SU-DHL-6 (cell line): ENCODE results near the gene RTL5.

Source experiments
- H2AFZ ChIP-seq: fragments of 200-600 bp; sonication (generic); 2 replicates; pipeline ENCODE4 v1.6.1; 2014; ENCODE audit warnings: low read depth, mild to moderate bottlenecking, moderate library complexity, mixed read lengths, antibody characterized with exemption, low read length; ENCODE audit not compliant: severe bottlenecking
- H3F3A ChIP-seq: fragments of 200-600 bp; shearing (Covaris generic); 2 replicates; pipeline ENCODE4 v1.6.0; 2016; ENCODE audit warnings: antibody characterized with exemption, mild to moderate bottlenecking; ENCODE audit not compliant: insufficient read depth
- H3K27ac ChIP-seq: fragments of 200-600 bp; sonication (generic); 2 replicates; pipeline ENCODE4 v1.5.1; 2016; ENCODE audit warnings: low read depth, mild to moderate bottlenecking, low read length, moderate library complexity, mixed read lengths
- H3K27me3 ChIP-seq: fragments of 200-600 bp; sonication (generic), shearing (Covaris generic); 2 replicates; pipeline ENCODE4 v1.6.0; 2014; ENCODE audit warnings: mild to moderate bottlenecking, low read length
- H3K36me3 ChIP-seq: fragments of 200-600 bp; sonication (generic); 2 replicates; pipeline ENCODE4 v1.6.1; 2014; ENCODE audit warnings: mild to moderate bottlenecking, low read length, mixed read lengths
- H3K4me2 ChIP-seq: fragments of 300-600, 200-600 bp; shearing (Covaris generic), sonication (generic); 2 replicates; pipeline ENCODE4 v1.6.0; 2014; ENCODE audit warnings: low read length, low read depth, mild to moderate bottlenecking; ENCODE audit not compliant: poor library complexity, severe bottlenecking
- H3K4me3 ChIP-seq: fragments of 200-600 bp; sonication (generic); 2 replicates; pipeline ENCODE4 v1.5.1; 2014; ENCODE audit warnings: antibody characterized with exemption, low read length, mild to moderate bottlenecking, mixed read lengths; ENCODE audit not compliant: insufficient read depth, poor library complexity, severe bottlenecking
- H3K79me2 ChIP-seq: fragments of 200-600 bp; sonication (generic); 2 replicates; pipeline ENCODE4 v1.6.1; 2014; ENCODE audit warnings: mild to moderate bottlenecking, low read length, moderate library complexity; ENCODE audit not compliant: insufficient read depth
- H3K9ac ChIP-seq: fragments of 200-600 bp; sonication (generic); 2 replicates; pipeline ENCODE4 v1.7.0; 2014; ENCODE audit warnings: mild to moderate bottlenecking, low read length
- H3K9me2 ChIP-seq: fragments of 200-600 bp; sonication (generic); replicated peaks from 2 replicates; pipeline ENCODE4 v1.6.1; 2014; ENCODE audit warnings: low read length; ENCODE audit not compliant: insufficient read depth
- H3K9me3 ChIP-seq: fragments of 200-600 bp; sonication (generic); 2 replicates; pipeline ENCODE4 v1.6.1; 2014; ENCODE audit warnings: low read length, mixed read lengths; ENCODE audit not compliant: insufficient read depth
- H4K20me1 ChIP-seq: fragments of 200-600 bp; sonication (generic); 2 replicates; pipeline ENCODE4 v1.6.1; 2014; ENCODE audit warnings: low read depth, mild to moderate bottlenecking, antibody characterized with exemption, low read length, moderate library complexity, mixed read lengths
- EZH2phosphoT487 ChIP-seq: fragments of 200-600 bp; sonication (generic), shearing (Covaris generic); conservative IDR thresholded peaks from 2 replicates; pipeline ENCODE4 v1.6.1; 2018; ENCODE audit warnings: mild to moderate bottlenecking, antibody characterized with exemption, low read length, moderate library complexity, mixed read lengths
- TF ChIP-seq, protein P1 (sequence below): fragments of 200-600 bp; sonication (generic); IDR thresholded peaks from one replicate; pipeline ENCODE4 v1.5.1; 2017; ENCODE audit warnings: antibody characterized with exemption, mild to moderate bottlenecking, low read length, moderate library complexity; ENCODE audit not compliant: insufficient read depth, poor library complexity, severe bottlenecking

RTL5 gene

DNA sequence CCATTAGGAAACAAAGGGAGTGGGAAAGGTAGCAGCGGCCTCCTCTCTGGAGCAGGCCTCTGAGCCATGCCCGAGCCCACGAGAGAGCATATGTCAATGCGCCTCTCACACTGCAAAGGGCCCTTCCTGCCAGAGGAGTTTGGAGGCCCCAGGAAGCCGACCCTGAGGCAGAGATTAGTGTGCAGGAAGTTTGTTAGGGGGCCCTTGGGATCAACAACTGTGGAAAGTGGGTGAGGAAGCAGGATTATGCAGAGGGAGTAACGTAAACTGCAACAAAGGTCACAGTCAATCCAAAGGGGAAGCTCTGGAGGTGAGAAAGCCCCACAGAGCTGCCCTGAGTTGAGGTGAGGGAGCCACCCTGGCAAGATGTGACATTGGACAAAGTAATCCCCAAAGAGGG lies 17.4 kb downstream of the RTL5 start:
- Histone ChIP-seq H3K79me2 (no peaks in the 10 kb centered on the region), H3K4me2 (no peak overlapping the region), H3K27me3 (no peaks in the 10 kb centered on the region), H4K20me1 (no peaks in the 10 kb centered on the region), H3K36me3 (no peaks in the 10 kb centered on the region), H3K9me2 (no peaks in the 10 kb centered on the region), H3K4me3 (no peak overlapping the region), H3K9me3 (no peaks in the 10 kb centered on the region), H2AFZ (no peak overlapping the region), H3F3A (no peaks in the 10 kb centered on the region), H3K9ac (no peak overlapping the region), H3K27ac (no peak overlapping the region)
- TF ChIP-seq, protein P1, sequence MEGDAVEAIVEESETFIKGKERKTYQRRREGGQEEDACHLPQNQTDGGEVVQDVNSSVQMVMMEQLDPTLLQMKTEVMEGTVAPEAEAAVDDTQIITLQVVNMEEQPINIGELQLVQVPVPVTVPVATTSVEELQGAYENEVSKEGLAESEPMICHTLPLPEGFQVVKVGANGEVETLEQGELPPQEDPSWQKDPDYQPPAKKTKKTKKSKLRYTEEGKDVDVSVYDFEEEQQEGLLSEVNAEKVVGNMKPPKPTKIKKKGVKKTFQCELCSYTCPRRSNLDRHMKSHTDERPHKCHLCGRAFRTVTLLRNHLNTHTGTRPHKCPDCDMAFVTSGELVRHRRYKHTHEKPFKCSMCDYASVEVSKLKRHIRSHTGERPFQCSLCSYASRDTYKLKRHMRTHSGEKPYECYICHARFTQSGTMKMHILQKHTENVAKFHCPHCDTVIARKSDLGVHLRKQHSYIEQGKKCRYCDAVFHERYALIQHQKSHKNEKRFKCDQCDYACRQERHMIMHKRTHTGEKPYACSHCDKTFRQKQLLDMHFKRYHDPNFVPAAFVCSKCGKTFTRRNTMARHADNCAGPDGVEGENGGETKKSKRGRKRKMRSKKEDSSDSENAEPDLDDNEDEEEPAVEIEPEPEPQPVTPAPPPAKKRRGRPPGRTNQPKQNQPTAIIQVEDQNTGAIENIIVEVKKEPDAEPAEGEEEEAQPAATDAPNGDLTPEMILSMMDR: no peak
- TF ChIP-seq EZH2phosphoT487: no peak

GRCh38 chrX:72113461-72113860 lies 18.3 kb downstream of the RTL5 start:
- H3K4me3 ChIP-seq: no peak overlapping the region
- no peaks in the 10 kb centered on the region for H3K36me3 ChIP-seq
- no peaks in the 10 kb centered on the region for H3K9me2 ChIP-seq
- no peak overlapping the region for H2AFZ ChIP-seq
- H3K9me3 ChIP-seq: no peaks in the 10 kb centered on the region
- H3K27ac ChIP-seq: no peak overlapping the region
- no peak overlapping the region for H3K4me2 ChIP-seq
- no peak for TF ChIP-seq EZH2phosphoT487
- TF ChIP-seq, protein P1: no peak
- no peaks in the 10 kb centered on the region for H3F3A ChIP-seq
- no peak overlapping the region for H3K9ac ChIP-seq
- H3K27me3 ChIP-seq: no peaks in the 10 kb centered on the region
- no peaks in the 10 kb centered on the region for H3K79me2 ChIP-seq
- H4K20me1 ChIP-seq: no peaks in the 10 kb centered on the region

- H3K27ac ChIP-seq: no peak overlapping the region
- no peaks in the 10 kb centered on the region for H4K20me1 ChIP-seq
- TF ChIP-seq, protein P1: no peak
- TF ChIP-seq EZH2phosphoT487: no peak
- H3K79me2 ChIP-seq: no peaks in the 10 kb centered on the region
- no peaks in the 10 kb centered on the region for H3K27me3 ChIP-seq
- H3K4me3 ChIP-seq: no peak overlapping the region
- H2AFZ ChIP-seq: no peak overlapping the region
- H3F3A ChIP-seq: no peaks in the 10 kb centered on the region
- H3K9ac ChIP-seq: no peak overlapping the region
- H3K36me3 ChIP-seq: no peaks in the 10 kb centered on the region
- H3K9me2 ChIP-seq: no peaks in the 10 kb centered on the region
- no peaks in the 10 kb centered on the region for H3K9me3 ChIP-seq
- H3K4me2 ChIP-seq: no peak overlapping the region
These were observed 20.6 kb downstream of the RTL5 start for GRCh38 chrX:72110876-72111708.
